Measurements from ENCODE around the gene CKAP2L. TPM values are rescaled to one million over a fixed set of nuclear protein-coding genes. Genes with fewer than 3 reads are reported as not detected.

The CKAP2L gene
- total RNA-seq, 2 experiments from 2014 or later: 38.4 to 46.7 TPM

DNA sequence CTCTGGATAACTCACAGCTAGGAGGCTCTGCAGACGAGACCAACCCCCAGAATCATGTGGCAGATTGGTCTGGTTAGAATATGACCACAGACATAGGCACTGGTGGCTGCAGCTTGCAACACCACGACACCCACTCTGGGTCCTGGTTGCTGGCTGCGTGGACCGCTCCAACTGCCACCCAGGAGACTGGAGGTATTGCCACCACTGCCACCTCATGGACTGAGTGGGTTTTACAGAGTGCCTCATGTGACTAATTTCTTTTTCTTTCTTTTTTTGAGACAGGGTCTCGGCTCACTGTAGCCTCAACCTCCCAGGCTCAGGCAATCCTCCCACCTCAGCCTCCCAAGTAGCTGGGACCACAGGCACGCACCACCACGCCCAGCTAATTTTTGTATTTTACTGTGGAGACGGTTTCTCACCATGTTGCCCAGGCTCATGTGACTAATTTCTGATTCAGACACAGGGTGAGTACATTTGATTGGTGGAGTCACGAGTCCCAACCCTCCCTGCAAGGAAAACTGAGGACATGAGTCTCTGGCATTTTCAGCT is 73.5 kb downstream of the CKAP2L start:
- ATAC-seq (peak; percentile 51), DNase-seq (peak; percentile 79)
- Mint-ChIP-seq H3K9me3 (ENCODE audit: low read depth) (no peaks in the 10 kb centered on the region), H3K4me3 (peak overlapping the region; percentile 26), H3K4me1 (peaks cover 33% of the 10 kb centered on the region), H3K36me3 (ENCODE audit: low read depth) (no peaks in the 10 kb centered on the region), H3K27me3 (no peaks in the 10 kb centered on the region), H3K27ac (peak overlapping the region; percentile 65)
- CTCF ChIA-PET: interaction anchor here (0.7 to 3.6 kb wide), 20 partner anchors 8 to 251 kb away, joined by 3 to 36 read pairs (median 4); no protein-coding TSS in a partner anchor
- POLR2A ChIA-PET: interaction anchor here (1.1 kb wide), 1 partner anchor 32 kb away, joined by 6 read pairs; no protein-coding TSS in a partner anchor
- intact Hi-C loops (cut with DNase I, micrococcal nuclease): loop anchor here (1.0 to 5.0 kb wide), 6 partner anchors 35 to 91 kb away; partner anchors contain the start of gene SLC20A1 (in 1 of the 2)

DNA sequence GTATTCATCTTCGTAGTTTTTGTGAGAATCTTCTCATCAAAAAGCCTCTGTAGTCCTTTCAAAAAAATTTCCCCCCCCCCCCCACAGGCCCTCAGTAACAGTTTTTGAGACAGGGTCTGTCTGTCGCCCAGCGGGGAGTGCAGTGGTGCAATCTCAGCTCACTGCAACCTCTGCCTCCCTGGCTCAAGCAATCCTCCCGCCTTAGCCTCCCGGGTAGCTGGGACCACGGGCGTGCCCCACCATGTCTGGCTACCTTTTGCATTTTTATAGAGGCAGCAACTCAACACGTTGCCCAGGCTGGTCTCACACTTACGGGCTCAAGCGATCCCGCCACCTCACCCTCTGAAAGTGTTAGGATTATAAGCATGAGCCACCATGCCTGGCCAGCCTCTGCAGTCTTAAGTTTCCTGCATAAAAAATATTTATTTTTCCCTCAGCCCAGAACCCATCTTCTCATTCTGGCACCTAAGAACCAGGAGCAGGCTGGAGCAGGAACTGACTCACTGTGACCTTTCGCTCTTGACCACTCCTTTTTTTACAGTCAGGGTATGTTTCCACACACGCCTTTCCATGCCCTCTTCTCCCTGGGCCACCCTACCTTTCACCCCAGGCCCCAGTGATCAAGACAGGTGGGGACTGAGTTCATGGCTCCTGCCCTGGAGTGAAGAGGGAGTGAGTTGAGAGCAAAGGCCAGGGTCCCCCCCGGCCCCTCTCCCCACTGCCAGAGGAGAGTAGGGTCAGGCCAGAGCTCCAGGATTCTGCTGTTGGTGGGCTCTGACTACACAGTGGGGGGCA is 76.1 kb downstream of the CKAP2L start:
- Mint-ChIP-seq H3K4me3 (no peak overlapping the region), H3K27ac (no peak overlapping the region), H3K4me1 (peaks cover 32% of the 10 kb centered on the region), H3K36me3 (ENCODE audit: low read depth) (no peaks in the 10 kb centered on the region), H3K9me3 (ENCODE audit: low read depth) (no peaks in the 10 kb centered on the region), H3K27me3 (no peaks in the 10 kb centered on the region)
- ChIA-PET POLR2A (no interaction called here), CTCF (interaction anchor here (0.6 to 2.0 kb wide), 5 partner anchors 13 to 492 kb away, joined by 3 to 5 read pairs (median 5); no protein-coding TSS in a partner anchor)
- DNase-seq: no peak
- no peak for ATAC-seq
- intact Hi-C loops (cut with DNase I, micrococcal nuclease): no loop called here

DNA sequence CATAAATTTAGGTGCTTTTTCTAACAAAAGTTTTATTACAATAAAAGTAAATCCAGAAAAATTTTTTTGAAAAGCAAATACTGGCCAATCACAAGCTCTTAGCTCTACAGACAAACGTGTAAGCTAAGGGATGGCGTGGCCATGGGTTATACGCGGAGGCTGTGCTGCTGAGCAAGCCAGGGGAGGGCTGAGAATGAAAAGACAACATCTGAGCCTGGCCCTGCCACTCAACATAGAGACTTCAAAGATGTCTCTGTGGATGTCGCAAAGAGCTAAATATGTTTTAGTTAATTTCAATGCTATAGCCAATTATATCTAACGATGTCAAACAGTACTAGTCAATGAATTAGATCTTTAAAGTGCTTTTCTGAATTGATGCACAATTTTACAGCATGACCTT is 76.9 kb downstream of the CKAP2L start:
- Mint-ChIP-seq H3K9me3 (ENCODE audit: low read depth) (no peaks in the 10 kb centered on the region), H3K27ac (no peak overlapping the region), H3K36me3 (ENCODE audit: low read depth) (no peaks in the 10 kb centered on the region), H3K4me3 (no peak overlapping the region), H3K27me3 (no peaks in the 10 kb centered on the region), H3K4me1 (peaks cover 25% of the 10 kb centered on the region)
- ChIA-PET CTCF (interaction anchor here (0.8 to 2.4 kb wide), 5 partner anchors 11 to 88 kb away, joined by 3 to 11 read pairs (median 5); no protein-coding TSS in a partner anchor), POLR2A (no interaction called here)
- no peak for DNase-seq
- no peak for ATAC-seq
- intact Hi-C loops (cut with DNase I, micrococcal nuclease): no loop called here

Other genes starting within 250 kb of the CKAP2L start
- gene POLR1B, start 222.1 kb downstream of the CKAP2L start, total RNA-seq: 10 to 100 TPM; 47.0 to 63.3 TPM
- 10 to 100 TPM; 34.4 to 37.0 TPM for gene CHCHD5, start 180.0 kb downstream of the CKAP2L start, total RNA-seq
- gene SLC20A1, start 118.7 kb downstream of the CKAP2L start, total RNA-seq: 10 to 100 TPM; 69.3 to 69.6 TPM
- not detected for gene NT5DC4, start 43.6 kb downstream of the CKAP2L start, total RNA-seq
- 1 to 10 TPM; 6.6 to 6.9 TPM for gene IL1A, start 19.9 kb upstream of the CKAP2L start, total RNA-seq
- gene IL1B, start 72.2 kb upstream of the CKAP2L start, total RNA-seq: under 1 TPM; 0.18 to 0.37 TPM
- not detected for gene IL37, start 146.6 kb upstream of the CKAP2L start, total RNA-seq
- gene IL36G, start 213.4 kb upstream of the CKAP2L start, total RNA-seq: not detected
- not detected for gene IL36A, start 240.8 kb upstream of the CKAP2L start, total RNA-seq

Measured in activated CD4-positive, alpha-beta T cell treated with anti-CD3 and anti-CD28 coated beads for 36 hours (primary cell).